Endodermal cell (in vitro differentiated cells): ENCODE data around the gene ASAP3. TPM values are rescaled to one million over a fixed set of nuclear protein-coding genes. Genes with fewer than 3 reads are reported as not detected.

Experiments used
- DNase-seq: peaks from one replicate; pipeline ENCODE4 v3.0.0-alpha.2; 2017
- H3K27ac ChIP-seq: 2 replicates; pipeline ENCODE4 v1.5.1; 2013; ENCODE audit warnings: mild to moderate bottlenecking, low read depth, low read length, moderate library complexity
- H3K27me3 ChIP-seq: 2 replicates; pipeline ENCODE4 v1.6.1; 2013; ENCODE audit warnings: mild to moderate bottlenecking, low read length, moderate library complexity; ENCODE audit not compliant: insufficient read depth, control insufficient read depth, poor library complexity, severe bottlenecking
- H3K36me3 ChIP-seq: 2 replicates; pipeline ENCODE4 v1.7.0; 2013; ENCODE audit warnings: mild to moderate bottlenecking, low read length, moderate library complexity; ENCODE audit not compliant: control insufficient read depth, insufficient read depth
- H3K4me1 ChIP-seq: one replicate; pipeline ENCODE4 v1.7.0; 2013; ENCODE audit warnings: low read length; ENCODE audit not compliant: control insufficient read depth, insufficient read depth
- H3K4me3 ChIP-seq: 2 replicates; pipeline ENCODE4 v1.5.1; 2013; ENCODE audit warnings: mild to moderate bottlenecking, low read length, moderate library complexity
- H3K9ac ChIP-seq: 2 replicates; pipeline ENCODE4 v1.6.1; 2013; ENCODE audit warnings: mild to moderate bottlenecking, low read length, moderate library complexity; ENCODE audit not compliant: poor library complexity, severe bottlenecking; ENCODE audit errors: extremely low read depth
- H3K9me3 ChIP-seq: 2 replicates; pipeline ENCODE4 v1.6.1; 2013; ENCODE audit warnings: mild to moderate bottlenecking, low read length, moderate library complexity; ENCODE audit not compliant: control insufficient read depth
- H3K27ac Mint-ChIP-seq: 2 replicates; pipeline ENCODE4 v1.8.0; 2020; ENCODE audit warnings: mixed read lengths
- H3K27me3 Mint-ChIP-seq: 2 replicates; pipeline ENCODE4 v1.8.0; 2021; ENCODE audit warnings: mild to moderate bottlenecking, mixed read lengths; ENCODE audit not compliant: insufficient read depth
- H3K36me3 Mint-ChIP-seq: 2 replicates; pipeline ENCODE4 v1.8.0; 2020; ENCODE audit warnings: low read depth, mixed read lengths
- H3K4me1 Mint-ChIP-seq: 2 replicates; pipeline ENCODE4 v1.8.0; 2020; ENCODE audit warnings: mixed read lengths
- H3K4me3 Mint-ChIP-seq: 2 replicates; pipeline ENCODE4 v1.8.0; 2020; ENCODE audit warnings: mild to moderate bottlenecking, moderate library complexity, mixed read lengths
- H3K9me3 Mint-ChIP-seq: 2 replicates; pipeline ENCODE4 v1.8.0; 2020; ENCODE audit warnings: mild to moderate bottlenecking, mixed read lengths
- CTCF ChIP-seq: fragments of 200-600 bp; sonication (generic); conservative IDR thresholded peaks from 2 replicates; pipeline ENCODE4 v1.5.0; 2021; ENCODE audit warnings: antibody characterized with exemption, mild to moderate bottlenecking
- WGBS, 2 experiments: methylation state at CpG; one replicate each; pipeline versions ENCODE4 v1.1.5 to v1.1.7; 2013; ENCODE audit warnings: missing lambda C conversion rate in 2 of 2, mixed read lengths in 1 of 2; ENCODE audit not compliant: insufficient coverage in 1 of 2, insufficient read length in 1 of 2; 5-methylcytosine and 5-hydroxymethylcytosine counted together
- total RNA-seq, 2 donors: library from RNA; stranded (reverse); fragmentation: NEBNext Ultra II Directional in 1 of 2; extraction: Animal tissue kit (Norgen Biotek cat#: 25700) in 1 of 2; gene quantifications; 2 replicates in 1 of 2; 3 replicates in 1 of 2; pipeline ENCODE4 v1.2.1, GENCODE V29; 2021

The ASAP3 gene
- total RNA-seq, 2 donors from 2014 or later: 78.7 to 91.0 TPM

GRCh38 chr1:23384312-23385058 lies 99.5 kb downstream of the ASAP3 start:
- Histone ChIP-seq H3K36me3 (no peaks in the 10 kb centered on the region), H3K27me3 (no peaks in the 10 kb centered on the region)

DNA sequence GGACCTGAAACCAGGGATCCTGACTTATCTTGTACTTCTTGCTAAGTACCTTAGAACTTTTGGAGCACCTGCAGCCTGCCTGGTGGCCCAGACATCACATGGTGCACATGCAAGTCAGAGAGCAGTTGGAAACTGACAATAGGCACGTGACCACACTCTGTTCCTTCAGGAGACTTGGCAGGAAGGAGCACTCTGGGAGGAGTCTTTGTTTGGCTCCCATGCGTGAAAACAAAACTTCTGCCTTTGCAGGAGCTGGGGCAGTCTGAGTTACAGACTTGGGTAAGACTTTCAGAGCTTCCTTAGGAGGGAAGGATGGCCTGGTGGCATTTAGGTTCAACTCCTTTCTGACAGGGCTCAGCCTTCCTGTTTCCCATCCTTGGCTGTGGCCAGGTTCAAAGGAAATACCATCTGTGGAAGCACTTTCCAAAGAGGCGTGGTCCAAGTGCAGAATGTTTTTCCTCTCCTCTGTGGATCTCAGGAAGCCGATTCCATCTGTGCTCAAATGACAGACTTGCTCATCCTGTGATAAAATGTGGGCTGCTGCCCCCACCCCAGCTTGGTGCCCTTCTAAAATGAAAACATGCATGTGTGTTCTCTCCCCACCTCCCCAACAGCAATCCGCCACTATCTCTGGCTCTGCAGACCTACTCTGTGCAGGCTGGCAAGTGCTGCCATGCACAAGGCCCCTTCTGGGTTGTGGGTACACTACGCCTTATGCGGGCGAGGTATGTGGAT lies 100.2 kb downstream of the ASAP3 start:
- DNase-seq: peak; percentile 38
- 88 to 90% methylated on average over 7 to 8 of the region's 8 CpGs for WGBS, 2 experiments
- Histone ChIP-seq H3K27ac (no peak overlapping the region), H3K27me3 (no peaks in the 10 kb centered on the region), H3K9me3 (no peaks in the 10 kb centered on the region), H3K4me1 (peaks cover 3% of the 10 kb centered on the region), H3K9ac (no peak overlapping the region), H3K36me3 (no peaks in the 10 kb centered on the region), H3K4me3 (no peak overlapping the region)
- Mint-ChIP-seq H3K27ac (no peak overlapping the region), H3K36me3 (peaks cover 6% of the 10 kb centered on the region), H3K4me3 (no peak overlapping the region), H3K4me1 (peaks cover 7% of the 10 kb centered on the region), H3K27me3 (peaks cover 84% of the 10 kb centered on the region), H3K9me3 (peaks cover 4% of the 10 kb centered on the region)
- TF ChIP-seq CTCF: no peak

More at GRCh38 chr1:23384312-23385058, 99.5 kb downstream of the ASAP3 start:
- Histone ChIP-seq H3K4me3 (no peak overlapping the region), H3K4me1 (peaks cover 3% of the 10 kb centered on the region), H3K27ac (no peak overlapping the region), H3K9ac (no peak overlapping the region), H3K9me3 (no peaks in the 10 kb centered on the region)
- peak; percentile 32 for DNase-seq
- Mint-ChIP-seq H3K36me3 (peaks cover 6% of the 10 kb centered on the region), H3K4me3 (no peak overlapping the region), H3K27me3 (peaks cover 87% of the 10 kb centered on the region), H3K4me1 (peaks cover 7% of the 10 kb centered on the region), H3K9me3 (peaks cover 4% of the 10 kb centered on the region), H3K27ac (no peak overlapping the region)
- TF ChIP-seq CTCF: no peak
- WGBS, 2 experiments: 77 to 85% methylated on average over 5 to 11 of the region's 11 CpGs

DNA sequence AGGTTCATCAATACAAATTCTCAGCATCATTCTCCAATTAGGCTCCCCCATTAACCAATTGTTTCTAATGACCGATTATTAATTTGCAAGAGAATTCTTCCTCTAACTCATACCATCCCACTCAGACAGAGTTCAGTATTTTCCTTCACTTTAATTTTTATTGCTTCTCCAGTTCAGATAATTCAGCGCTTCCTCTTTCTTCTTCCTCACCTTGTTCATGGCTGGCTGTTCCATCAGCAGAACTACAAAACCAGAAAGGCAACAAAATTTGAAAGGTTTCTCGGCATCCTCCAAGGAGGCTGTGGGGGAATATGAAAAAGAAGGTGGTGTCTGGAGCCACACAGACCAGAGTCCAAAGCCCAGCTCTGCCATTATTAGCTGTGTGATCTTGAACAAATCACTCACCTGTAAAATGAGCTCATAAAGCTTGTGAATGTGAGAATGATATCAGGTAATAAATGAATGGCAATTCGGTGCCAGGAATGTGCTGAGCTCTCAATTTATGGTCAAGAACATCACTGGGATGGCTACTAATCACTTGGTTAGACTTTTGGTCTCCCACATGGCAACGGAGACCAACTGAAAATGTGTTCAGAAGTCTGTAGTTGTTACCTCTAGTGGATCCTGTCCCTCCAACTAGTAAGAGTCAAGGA lies 102.6 kb downstream of the ASAP3 start:
- Mint-ChIP-seq H3K4me1 (peaks cover 14% of the 10 kb centered on the region), H3K4me3 (no peak overlapping the region), H3K36me3 (peaks cover 6% of the 10 kb centered on the region), H3K9me3 (peaks cover 4% of the 10 kb centered on the region), H3K27ac (no peak overlapping the region), H3K27me3 (peaks cover 64% of the 10 kb centered on the region)
- Histone ChIP-seq H3K9me3 (no peaks in the 10 kb centered on the region), H3K4me3 (no peak overlapping the region), H3K27ac (no peak overlapping the region), H3K4me1 (peaks cover 6% of the 10 kb centered on the region), H3K36me3 (no peaks in the 10 kb centered on the region), H3K9ac (no peak overlapping the region), H3K27me3 (no peaks in the 10 kb centered on the region)
- no peak for DNase-seq
- no peak for TF ChIP-seq CTCF
- 94 to 95% methylated on average over 5 of the region's 5 CpGs for WGBS, 2 experiments
